HG03571 (cell line): ENCODE data around the gene MARCHF2.
"Not testable (repeated sequence)": the region's sequence is repeated elsewhere in the genome, so short reads cannot be mapped to it uniquely, and the experiment has no call there.

Experiments used
- ATAC-seq: cut with Tn5 transposase; IDR thresholded peaks from one replicate; pipeline ENCODE4 v1.9.1; 2021; ENCODE audit not compliant: unreplicated experiment

The MARCHF2 gene

GRCh38 chr19:8412783-8413628 is at the start of gene MARCHF2:
Gene MARCHF2, plus strand, starts transcription at chr19:8413305. Its CDS starts 8,536 bp downstream, at chr19:8421841.
- ATAC-seq: peak; percentile 97

GRCh38 chr19:8363803-8364771 is 49.0 kb upstream of the MARCHF2 start, which contains the start of gene ANGPTL4:
Gene ANGPTL4, plus strand, starts transcription at chr19:8364155. Its CDS starts 167 bp downstream, at chr19:8364322.
- ATAC-seq: no peak

- ATAC-seq: no peak
These were observed 47.0 kb upstream of the MARCHF2 start for GRCh38 chr19:8366121-8366581.

- ATAC-seq: no peak
These were observed 46.2 kb upstream of the MARCHF2 start for GRCh38 chr19:8366961-8367326.

- no peak for ATAC-seq
These were observed 45.6 kb upstream of the MARCHF2 start for GRCh38 chr19:8367327-8368001.

GRCh38 chr19:8370176-8371010 is 42.7 kb upstream of the MARCHF2 start:
- no peak for ATAC-seq

GRCh38 chr19:8371011-8371804 is 41.9 kb upstream of the MARCHF2 start:
- ATAC-seq: no peak

- no peak for ATAC-seq
These were observed 39.0 kb upstream of the MARCHF2 start for GRCh38 chr19:8373867-8374813.

GRCh38 chr19:8375766-8376165 is 37.3 kb upstream of the MARCHF2 start:
- ATAC-seq: not testable (repeated sequence)

GRCh38 chr19:8376373-8376974 is 36.6 kb upstream of the MARCHF2 start:
- ATAC-seq: not testable (repeated sequence)

- ATAC-seq: no peak
These were observed 35.5 kb upstream of the MARCHF2 start for GRCh38 chr19:8377598-8377997.

- not testable (repeated sequence) for ATAC-seq
These were observed 33.8 kb upstream of the MARCHF2 start for GRCh38 chr19:8379156-8379891.

- ATAC-seq: not testable (repeated sequence)
These were observed 28.5 kb upstream of the MARCHF2 start for GRCh38 chr19:8384569-8384968.

GRCh38 chr19:8385103-8385502 is 28.0 kb upstream of the MARCHF2 start:
- not testable (repeated sequence) for ATAC-seq

GRCh38 chr19:8385566-8385965 is 27.5 kb upstream of the MARCHF2 start:
- not testable (repeated sequence) for ATAC-seq

GRCh38 chr19:8386419-8386818 is 26.7 kb upstream of the MARCHF2 start:
- ATAC-seq: not testable (repeated sequence)

GRCh38 chr19:8386990-8387389 is 26.1 kb upstream of the MARCHF2 start:
- no peak for ATAC-seq
